MV-4-11 (cell line): Measurements from ENCODE around the gene TRIP11.

ENCODE experiments used
- DNase-seq: peaks from one replicate; lab custom pipeline; 2025; lab: John Stamatoyannopoulos, UW

The TRIP11 gene

GRCh38 chr14:91918186-91918883 is 121.5 kb downstream of the TRIP11 start:
- no peak for DNase-seq
